K562 (cell line): ENCODE measurements around the gene CLEC3B. TPM values are rescaled to one million over a fixed set of nuclear protein-coding genes. Genes with fewer than 3 reads are reported as not detected.

Experiments
- ATAC-seq: fragments of 200-7000 bp; cut with Tn5 transposase; 3 replicates; pipeline ENCODE4 v1.9.1; 2020; ENCODE audit warnings: moderate library complexity
- BruUV-seq: library from RNA; stranded (reverse); fragments of 400-500 nt; replicated peaks from 2 replicates; lab custom pipeline; 2021; lab: Mats Ljungman, UMichigan
- CTCF ChIA-PET: fragments of 300-600 bp; formaldehyde crosslinking; extraction: SDS; loops from one replicate; lab custom pipeline; 2021; ENCODE audit warnings: low intra/inter-chr PET ratio; lab: Yijun Ruan, JAX
- POLR2A ChIA-PET: fragments of 300-600, 350-650 bp; sonication (Branson Sonifier 250); formaldehyde crosslinking; extraction: SDS; loops from one replicate; lab custom pipeline; 2021; ENCODE audit warnings: antibody characterized with exemption, inconsistent platforms; lab: Yijun Ruan, JAX
- DNase-seq, 4 experiments: peaks; one replicate each; pipeline versions ENCODE4 v3.0.0 to v3.0.0-alpha.2; 2011 to 2018; ENCODE audit warnings: low spot score in 3 of 4, mixed read lengths in 3 of 4; ENCODE audit errors: extremely low read depth in 1 of 4
- FAIRE-seq: peaks from 2 replicates; lab custom pipeline; 2011; peaks lifted over from hg19 to GRCh38; lab: Jason Lieb, UNC
- H2AFZ ChIP-seq: 2 replicates; pipeline ENCODE4 v1.6.0; 2011; ENCODE audit warnings: low read depth, low read length, control low read depth, inconsistent platforms
- H3K27ac ChIP-seq: fragments of 200-600 bp; 3 replicates; pipeline ENCODE4 v1.8.0; 2011; ENCODE audit warnings: low read depth, mild to moderate bottlenecking, control low read depth, inconsistent platforms, low read length, moderate library complexity, mixed read lengths; ENCODE audit errors: extremely low read depth
- H3K27me3 ChIP-seq, 2 experiments: fragments of 300-600 bp in 1 of 2; 2 replicates in 1 of 2; 3 replicates in 1 of 2; pipeline versions ENCODE4 v1.6.0 to v1.8.0; 2011; ENCODE audit warnings: inconsistent platforms in 2 of 2, low read length in 2 of 2, mild to moderate bottlenecking in 1 of 2, mixed read lengths in 1 of 2, moderate library complexity in 1 of 2; ENCODE audit not compliant: control insufficient read depth in 2 of 2, insufficient read depth in 2 of 2
- H3K36me3 ChIP-seq: fragments of 300-600 bp; 3 replicates; pipeline ENCODE4 v1.8.0; 2011; ENCODE audit warnings: mild to moderate bottlenecking, low read length, inconsistent platforms; ENCODE audit not compliant: control insufficient read depth, insufficient read depth
- H3K4me1 ChIP-seq, 2 experiments: fragments of 200-600 bp in 1 of 2; replicated peaks in 1 of 2; 2 replicates in 1 of 2; 3 replicates in 1 of 2; pipeline versions ENCODE4 v1.5.1 to v1.8.0; 2011; ENCODE audit warnings: inconsistent platforms in 2 of 2, low read length in 2 of 2, mild to moderate bottlenecking in 1 of 2, mixed read lengths in 1 of 2, moderate library complexity in 1 of 2; ENCODE audit not compliant: control insufficient read depth in 2 of 2, insufficient read depth in 2 of 2
- H3K4me2 ChIP-seq: 2 replicates; pipeline ENCODE4 v1.6.1; 2011; ENCODE audit warnings: low read length, control low read depth, inconsistent platforms, mixed read lengths; ENCODE audit not compliant: insufficient read depth
- H3K4me3 ChIP-seq: fragments of 200-600 bp; sonication (generic), shearing (Covaris generic); 2 replicates; pipeline ENCODE4 v1.5.1; 2016; ENCODE audit warnings: control low read depth, inconsistent platforms
- H3K79me2 ChIP-seq: fragments of 200-600 bp; 3 replicates; pipeline ENCODE4 v1.8.0; 2011; ENCODE audit warnings: low read length, inconsistent platforms; ENCODE audit not compliant: control insufficient read depth, insufficient read depth
- H3K9ac ChIP-seq, 2 experiments: 2 replicates each; pipeline versions ENCODE4 v1.6.0 to v1.6.1; 2011; ENCODE audit warnings: low read depth in 2 of 2, low read length in 2 of 2, control low read depth in 1 of 2, inconsistent platforms in 1 of 2, mild to moderate bottlenecking in 1 of 2, mixed read lengths in 1 of 2; ENCODE audit not compliant: insufficient read depth in 1 of 2
- H3K9me1 ChIP-seq: one replicate; pipeline ENCODE4 v1.6.0; 2011; ENCODE audit warnings: inconsistent platforms, mild to moderate bottlenecking, low read length, moderate library complexity; ENCODE audit not compliant: control insufficient read depth, insufficient read depth
- H3K9me3 ChIP-seq: replicated peaks from 2 replicates; pipeline ENCODE4 v1.5.1; 2011; ENCODE audit warnings: low read depth, low read length, inconsistent platforms; ENCODE audit not compliant: control insufficient read depth, insufficient read depth
- H4K20me1 ChIP-seq: replicated peaks from 2 replicates; pipeline ENCODE4 v1.6.1; 2011; ENCODE audit warnings: low read length, inconsistent platforms, mixed read lengths; ENCODE audit not compliant: control insufficient read depth, insufficient read depth
- ASH1L ChIP-seq: fragments of 450-650 bp; IDR thresholded peaks from 2 replicates; pipeline ENCODE4 v1.6.1; 2018; ENCODE audit warnings: borderline replicate concordance, mild to moderate bottlenecking, low read depth; ENCODE audit not compliant: partially characterized antibody
- FOXA1 ChIP-seq: fragments of 450-650 bp; IDR thresholded peaks from 2 replicates; pipeline ENCODE4 v1.6.1; 2016; ENCODE audit warnings: mild to moderate bottlenecking, borderline replicate concordance
- HDAC8 ChIP-seq: fragments of 450-650 bp; IDR thresholded peaks from 2 replicates; pipeline ENCODE4 v1.6.1; 2016; ENCODE audit warnings: mild to moderate bottlenecking, missing genetic modification characterization, moderate library complexity, missing compliant biosample characterization
- NR3C1 ChIP-seq: sonication (generic); formaldehyde crosslinking; IDR thresholded peaks from 2 replicates; pipeline ENCODE4 v1.8.1; 2022; ENCODE audit warnings: missing genetic modification reagents
- RBFOX2 ChIP-seq: fragments of 200-400 bp; formaldehyde crosslinking; IDR thresholded peaks from 2 replicates; pipeline ENCODE4 v1.6.1; 2017; ENCODE audit warnings: low read depth, mild to moderate bottlenecking, low read length, moderate library complexity
- SIN3A ChIP-seq, 2 experiments: fragments of 150-350 bp in 1 of 2; IDR thresholded peaks; 2 replicates each; pipeline ENCODE4 v1.6.1; 2011 to 2016; ENCODE audit warnings: borderline replicate concordance in 2 of 2, low read depth in 2 of 2, low read length in 2 of 2, mild to moderate bottlenecking in 2 of 2, moderate library complexity in 2 of 2; ENCODE audit not compliant: control insufficient read depth in 1 of 2
- SMAD4 ChIP-seq: fragments of 250-450 bp; sonication (Bioruptor Pico); conservative IDR thresholded peaks from 2 replicates; pipeline ENCODE4 v1.8.0; 2021; ENCODE audit warnings: inconsistent platforms, mild to moderate bottlenecking, moderate library complexity
- SNRNP70 ChIP-seq: fragments of 200-400 bp; formaldehyde crosslinking; optimal IDR thresholded peaks from 2 replicates; pipeline ENCODE3; 2017; ENCODE audit warnings: low read depth, low read length
- SREBF2 ChIP-seq: sonication (generic); formaldehyde crosslinking; IDR thresholded peaks from 2 replicates; pipeline ENCODE4 v1.4.0; 2020; ENCODE audit warnings: mild to moderate bottlenecking, missing genetic modification reagents
- TRIM28 ChIP-seq: fragments of 450-650 bp; IDR thresholded peaks from 2 replicates; pipeline ENCODE4 v1.6.1; 2017
- ZFP1 ChIP-seq: fragments of 450-650 bp; formaldehyde crosslinking; IDR thresholded peaks from 2 replicates; pipeline ENCODE4 v1.4.0; 2020; ENCODE audit warnings: mild to moderate bottlenecking, mixed read lengths
- ZNF239 ChIP-seq: fragments of 250-450 bp; sonication (Bioruptor Pico); IDR thresholded peaks from 2 replicates; pipeline ENCODE4 v1.4.0; 2020; ENCODE audit warnings: mild to moderate bottlenecking
- ZNF445 ChIP-seq: fragments of 250-450 bp; sonication (Bioruptor Pico); IDR thresholded peaks from 2 replicates; pipeline ENCODE4 v1.4.0; 2020; ENCODE audit warnings: low read depth, mild to moderate bottlenecking, moderate library complexity
- ZNF586 ChIP-seq: fragments of 450-650 bp; formaldehyde crosslinking; conservative IDR thresholded peaks from 2 replicates; pipeline ENCODE4 v1.4.0; 2020; ENCODE audit warnings: mild to moderate bottlenecking, moderate library complexity
- ZNF589 ChIP-seq: fragments of 200-800 bp; sonication (Bioruptor generic); IDR thresholded peaks from 2 replicates; pipeline ENCODE4 v1.6.1; 2016; ENCODE audit warnings: low read depth, missing genetic modification characterization, missing compliant biosample characterization
- ZNF76 ChIP-seq: fragments of 250-450 bp; sonication (Bioruptor Pico); IDR thresholded peaks from 2 replicates; pipeline ENCODE4 v1.4.0; 2020; ENCODE audit warnings: mild to moderate bottlenecking, moderate library complexity, borderline replicate concordance
- ZSCAN29 ChIP-seq: fragments of 450-650 bp; IDR thresholded peaks from 2 replicates; pipeline ENCODE4 v1.6.1; 2017
- WGBS: fragments of 100-300 bp; shearing (Covaris generic); methylation state at CpG from one replicate; pipeline ENCODE4 v1.1.6; 2016; ENCODE audit warnings: low coverage, mixed read lengths; ENCODE audit not compliant: insufficient coverage; ENCODE audit errors: missing lambda C conversion rate; 5-methylcytosine and 5-hydroxymethylcytosine counted together
- in situ Hi-C: fragments of 300-500 bp; cut with MboI; formaldehyde crosslinking; loops from 4 replicates; pipeline ENCODE4 v1.15.0; 2018; ENCODE audit warnings: inconsistent platforms, mixed read lengths
- intact Hi-C: fragments of 100-400 bp; cut with micrococcal nuclease; formaldehyde crosslinking; loops from 2 replicates; pipeline ENCODE4 v1.14.2; 2022
- polyA plus RNA-seq, 8 experiments: library from polyadenylated mRNA; depleted of rRNA in 4 of 8; stranded (reverse) in 5 of 8; unstranded in 3 of 8; fragments of >200 nt; fragmentation: Nextera tagmentation in 2 of 8; fragmentation: Illumina TruSeq in 1 of 8; extraction: Ambion mirVana in 2 of 8; extraction: Trizol in 1 of 8; gene quantifications; 2 replicates each; pipeline versions ENCODE4 v1.2.1 to v1.2.3, GENCODE V29; 2011 to 2014; ENCODE audit warnings: inconsistent platforms in 1 of 8, missing spikeins in 1 of 8
- total RNA-seq, 7 experiments: library from RNA; depleted of rRNA in 6 of 7; stranded (reverse); fragments of >200 nt in 6 of 7; fragmentation: Illumina TruSeq in 2 of 7; extraction: Trizol in 2 of 7; gene quantifications; 2 replicates each; pipeline versions ENCODE4 v1.2.1 to v1.2.3, GENCODE V29; 2011 to 2021; ENCODE audit warnings: low replicate concordance in 1 of 7
- TF ChIP-seq, protein P1 (sequence below), 2 experiments: fragments of 250-450 bp in 1 of 2; fragments of 450-650 bp in 1 of 2; sonication (Bioruptor Pico) in 1 of 2; IDR thresholded peaks; 2 replicates each; pipeline versions ENCODE4 v1.6.1 to v1.8.0; 2016 to 2021; ENCODE audit warnings: mild to moderate bottlenecking in 2 of 2, moderate library complexity in 2 of 2, missing compliant biosample characterization in 1 of 2, missing genetic modification characterization in 1 of 2
- TF ChIP-seq, protein P2 (sequence below): fragments of 450-650 bp; IDR thresholded peaks from 2 replicates; pipeline ENCODE4 v1.6.1; 2017; ENCODE audit warnings: antibody characterized with exemption, mild to moderate bottlenecking

Gene CLEC3B
- total and polyA plus RNA-seq, 9 of the 15 experiments (the other 6 are each of a cell fraction or from before 2014, with no cell fraction given), result not detected

DNA sequence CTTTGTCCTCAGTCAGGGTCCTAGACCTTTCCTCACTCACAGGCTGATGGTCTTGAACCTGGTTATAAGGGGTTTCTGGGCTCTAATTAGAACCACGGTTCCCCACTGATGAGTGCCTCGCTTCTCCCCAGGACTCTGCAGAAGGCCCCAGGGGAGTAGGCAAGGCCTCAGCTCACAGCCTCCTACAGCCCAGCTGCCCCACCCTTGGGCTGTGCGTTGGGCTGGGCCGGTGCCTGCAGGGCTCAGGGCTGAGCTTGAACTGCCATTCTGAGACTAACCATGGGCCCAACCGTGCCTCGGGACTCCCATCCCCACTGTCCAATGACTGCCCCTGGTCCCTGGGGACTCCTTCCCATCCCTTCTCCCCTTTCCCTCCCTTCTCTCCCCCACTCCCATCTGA, 25.6 kb downstream of the CLEC3B start:
- in situ Hi-C loops, result no loop called here
- ChIA-PET CTCF (no interaction called here), POLR2A (interaction anchor here (0.6 to 6.1 kb wide), 2 partner anchors 9 to 11 kb away, joined by 3 to 32 read pairs; no protein-coding TSS in a partner anchor)
- no peak overlapping the region for H3K4me3 ChIP-seq
- peak overlapping the region in 1 of 2 experiments; percentile 49; a peak in 2 of 4 replicates for H3K9ac ChIP-seq
- H4K20me1 ChIP-seq, result no peaks in the 10 kb centered on the region
- intact Hi-C loops, result no loop called here
- H3K36me3 ChIP-seq, result no peaks in the 10 kb centered on the region
- H3K27ac ChIP-seq, result no peak overlapping the region
- no peaks in the 10 kb centered on the region for H3K27me3 ChIP-seq
- peaks cover 13 to 47% of the 10 kb centered on the region in 2 experiments for H3K4me1 ChIP-seq
- TF ChIP-seq NR3C1 (CRISPR knock-in tag), result no peak
- TF ChIP-seq ZNF445 (CRISPR knock-in tag), result no peak
- no peak for TF ChIP-seq ZNF239 (CRISPR knock-in tag)
- TF ChIP-seq ZNF589 (CRISPR knock-in tag), result no peak
- TF ChIP-seq ZNF586 (CRISPR knock-in tag), result no peak
- 0 out of 2 replicates have a peak, but pooled peaks have one; percentile 12 for TF ChIP-seq SMAD4
- peak; percentile 35; the same call in 1 of the 2 replicates for TF ChIP-seq RBFOX2
- TF ChIP-seq, protein P1, sequence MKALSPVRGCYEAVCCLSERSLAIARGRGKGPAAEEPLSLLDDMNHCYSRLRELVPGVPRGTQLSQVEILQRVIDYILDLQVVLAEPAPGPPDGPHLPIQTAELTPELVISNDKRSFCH (CRISPR knock-in tag; IDR thresholded peaks at IDR 0.05), result no peak
- TF ChIP-seq, protein P1 (tag; IDR thresholded peaks at IDR 0.05), result 0 out of 2 replicates have a peak, but pooled peaks have one; percentile 1
- 0 out of 2 replicates have a peak, but pooled peaks have one; percentile 18 for TF ChIP-seq ZNF76 (CRISPR knock-in tag)
- no peak for TF ChIP-seq ZSCAN29
- no peak for TF ChIP-seq FOXA1
- no peak for TF ChIP-seq TRIM28
- TF ChIP-seq ASH1L, result no peak
- no peak for TF ChIP-seq SREBF2 (CRISPR knock-in tag)
- TF ChIP-seq ZFP1, result no peak
- 0 out of 2 replicates have a peak, but pooled peaks have one; percentile 28 for TF ChIP-seq HDAC8 (tag)
- no peak for TF ChIP-seq SNRNP70
- TF ChIP-seq, protein P2, sequence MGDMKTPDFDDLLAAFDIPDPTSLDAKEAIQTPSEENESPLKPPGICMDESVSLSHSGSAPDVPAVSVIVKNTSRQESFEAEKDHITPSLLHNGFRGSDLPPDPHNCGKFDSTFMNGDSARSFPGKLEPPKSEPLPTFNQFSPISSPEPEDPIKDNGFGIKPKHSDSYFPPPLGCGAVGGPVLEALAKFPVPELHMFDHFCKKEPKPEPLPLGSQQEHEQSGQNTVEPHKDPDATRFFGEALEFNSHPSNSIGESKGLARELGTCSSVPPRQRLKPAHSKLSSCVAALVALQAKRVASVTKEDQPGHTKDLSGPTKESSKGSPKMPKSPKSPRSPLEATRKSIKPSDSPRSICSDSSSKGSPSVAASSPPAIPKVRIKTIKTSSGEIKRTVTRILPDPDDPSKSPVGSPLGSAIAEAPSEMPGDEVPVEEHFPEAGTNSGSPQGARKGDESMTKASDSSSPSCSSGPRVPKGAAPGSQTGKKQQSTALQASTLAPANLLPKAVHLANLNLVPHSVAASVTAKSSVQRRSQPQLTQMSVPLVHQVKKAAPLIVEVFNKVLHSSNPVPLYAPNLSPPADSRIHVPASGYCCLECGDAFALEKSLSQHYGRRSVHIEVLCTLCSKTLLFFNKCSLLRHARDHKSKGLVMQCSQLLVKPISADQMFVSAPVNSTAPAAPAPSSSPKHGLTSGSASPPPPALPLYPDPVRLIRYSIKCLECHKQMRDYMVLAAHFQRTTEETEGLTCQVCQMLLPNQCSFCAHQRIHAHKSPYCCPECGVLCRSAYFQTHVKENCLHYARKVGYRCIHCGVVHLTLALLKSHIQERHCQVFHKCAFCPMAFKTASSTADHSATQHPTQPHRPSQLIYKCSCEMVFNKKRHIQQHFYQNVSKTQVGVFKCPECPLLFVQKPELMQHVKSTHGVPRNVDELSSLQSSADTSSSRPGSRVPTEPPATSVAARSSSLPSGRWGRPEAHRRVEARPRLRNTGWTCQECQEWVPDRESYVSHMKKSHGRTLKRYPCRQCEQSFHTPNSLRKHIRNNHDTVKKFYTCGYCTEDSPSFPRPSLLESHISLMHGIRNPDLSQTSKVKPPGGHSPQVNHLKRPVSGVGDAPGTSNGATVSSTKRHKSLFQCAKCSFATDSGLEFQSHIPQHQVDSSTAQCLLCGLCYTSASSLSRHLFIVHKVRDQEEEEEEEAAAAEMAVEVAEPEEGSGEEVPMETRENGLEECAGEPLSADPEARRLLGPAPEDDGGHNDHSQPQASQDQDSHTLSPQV, result peak; percentile 52
- no peak for TF ChIP-seq SIN3A (IDR thresholded peaks at IDR 0.05; ENCODE audit: borderline replicate concordance in 2 of 2, control insufficient read depth in 1 of 2, low read depth in 2 of 2, low read length in 2 of 2)
- H3K9me1 ChIP-seq, result no peaks in the 10 kb centered on the region
- no peaks in the 10 kb centered on the region for H3K9me3 ChIP-seq
- BruUV-seq, result no TSS peak
- no peaks in the 10 kb centered on the region for H3K79me2 ChIP-seq
- no peak for DNase-seq
- no peak for FAIRE-seq
- H2AFZ ChIP-seq, result 0 out of 2 replicates have a peak overlapping the region, but pooled peaks have one; percentile 29
- 51% methylated on average over 6 of the region's 6 CpGs for WGBS
- ATAC-seq, result peak; percentile 59
- H3K4me2 ChIP-seq, result no peak overlapping the region
